ENCODE measurements around the gene CCT8.

The CCT8 gene
- total RNA-seq, result 118 to 248 (median 153) reads per million in 4 experiments

- DNase-seq, result peak; percentile 97
Observed at GRCh38 chr21:29073222-29074006, at the start of gene CCT8. CCT8 (minus strand) TSS chr21:29073648; CDS start chr21:29073590, 58 bp downstream.

GRCh38 chr21:29121759-29122158 is 48.3 kb upstream of the CCT8 start:
- DNase-seq, result no peak

GRCh38 chr21:29117372-29117955 is 44.0 kb upstream of the CCT8 start:
- DNase-seq, result no peak

- DNase-seq, result no peak
Observed at GRCh38 chr21:29115899-29116298, 42.5 kb upstream of the CCT8 start.

- DNase-seq, result no peak
Observed at GRCh38 chr21:29114765-29115500, 41.5 kb upstream of the CCT8 start.

GRCh38 chr21:29105218-29105617 is 31.8 kb upstream of the CCT8 start:
- DNase-seq, result no peak

- no peak for DNase-seq
Observed at GRCh38 chr21:29104239-29104708, 30.8 kb upstream of the CCT8 start.

GRCh38 chr21:29102791-29103257 is 29.4 kb upstream of the CCT8 start:
- DNase-seq, result no peak

- DNase-seq, result no peak
Observed at GRCh38 chr21:29098156-29098555, 24.7 kb upstream of the CCT8 start.

GRCh38 chr21:29096218-29097015 is 23.0 kb upstream of the CCT8 start:
- DNase-seq, result no peak

GRCh38 chr21:29092102-29092959 is 18.9 kb upstream of the CCT8 start:
- no peak for DNase-seq

GRCh38 chr21:29091033-29091432 is 17.6 kb upstream of the CCT8 start:
- DNase-seq, result no peak

- no peak for DNase-seq
Observed at GRCh38 chr21:29085106-29085752, 11.8 kb upstream of the CCT8 start.

- DNase-seq, result no peak
Observed at GRCh38 chr21:29084372-29084771, 10.9 kb upstream of the CCT8 start.

GRCh38 chr21:29083306-29083705 is 9.9 kb upstream of the CCT8 start:
- DNase-seq, result no peak

- no peak for DNase-seq
Observed at GRCh38 chr21:29082046-29082815, 8.8 kb upstream of the CCT8 start.

GRCh38 chr21:29080454-29080941 is 7.0 kb upstream of the CCT8 start:
- DNase-seq, result no peak

GRCh38 chr21:29078869-29079767 is 5.7 kb upstream of the CCT8 start:
- no peak for DNase-seq

- no peak for DNase-seq
Observed at GRCh38 chr21:29077651-29078090, 4.2 kb upstream of the CCT8 start.
